NK-92 (cell line): ENCODE measurements around the gene GNAS-AS1.

Source experiments
- DNase-seq: peaks from one replicate; lab custom pipeline; 2025; ENCODE audit not compliant: unreplicated experiment; lab: John Stamatoyannopoulos, UW

Gene GNAS-AS1

DNA sequence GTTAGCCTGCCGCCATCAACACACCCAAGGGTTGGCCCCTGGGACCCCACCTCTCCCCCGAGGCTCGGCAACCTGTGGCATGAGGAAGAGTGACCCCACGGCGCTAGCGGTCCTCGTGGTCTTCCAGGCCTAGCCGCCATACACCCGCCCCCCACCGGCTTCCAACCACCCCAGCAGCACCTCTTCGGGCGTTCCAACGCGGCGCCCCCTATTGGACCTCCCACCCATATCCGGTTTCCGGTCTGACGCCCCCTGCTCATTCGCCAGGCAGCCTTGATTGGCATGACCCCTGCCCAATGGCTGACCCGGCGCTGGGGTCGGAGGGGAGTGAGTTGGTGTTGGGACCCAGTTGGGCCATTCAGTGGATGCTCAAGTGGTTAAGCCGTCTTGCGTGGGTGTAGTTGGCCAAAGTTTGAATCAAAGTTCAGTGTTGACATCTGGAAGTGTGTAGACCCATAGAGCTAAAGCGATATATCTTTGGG, at the start of gene GNAS-AS1:
GNAS-AS1 (minus strand) TSS at position 210 of the 482 bp plus-strand sequence.
- no peak for DNase-seq

DNA sequence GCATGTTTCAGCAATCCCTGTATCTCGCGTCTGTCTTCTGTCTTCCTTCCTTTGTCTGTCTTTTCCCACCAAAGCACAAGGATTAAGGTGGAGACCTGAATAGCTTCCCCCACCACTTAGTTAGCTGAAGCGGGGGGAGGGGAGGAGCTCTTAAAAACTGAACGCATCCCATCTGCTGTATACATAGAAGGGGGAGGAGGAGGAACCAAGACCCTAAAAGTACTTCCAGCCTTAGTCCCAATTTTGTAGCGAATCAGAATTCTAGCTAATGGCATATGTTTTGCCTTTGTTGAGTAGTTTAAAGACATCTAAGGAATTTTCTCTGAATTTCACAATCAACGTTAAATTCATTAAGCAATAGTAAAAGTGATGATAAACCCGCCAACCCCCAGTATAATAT, 49.7 kb upstream of the GNAS-AS1 start:
- no peak for DNase-seq

- no peak for DNase-seq
These were observed 48.8 kb upstream of the GNAS-AS1 start for GRCh38 chr20:58899512-58899911.

DNA sequence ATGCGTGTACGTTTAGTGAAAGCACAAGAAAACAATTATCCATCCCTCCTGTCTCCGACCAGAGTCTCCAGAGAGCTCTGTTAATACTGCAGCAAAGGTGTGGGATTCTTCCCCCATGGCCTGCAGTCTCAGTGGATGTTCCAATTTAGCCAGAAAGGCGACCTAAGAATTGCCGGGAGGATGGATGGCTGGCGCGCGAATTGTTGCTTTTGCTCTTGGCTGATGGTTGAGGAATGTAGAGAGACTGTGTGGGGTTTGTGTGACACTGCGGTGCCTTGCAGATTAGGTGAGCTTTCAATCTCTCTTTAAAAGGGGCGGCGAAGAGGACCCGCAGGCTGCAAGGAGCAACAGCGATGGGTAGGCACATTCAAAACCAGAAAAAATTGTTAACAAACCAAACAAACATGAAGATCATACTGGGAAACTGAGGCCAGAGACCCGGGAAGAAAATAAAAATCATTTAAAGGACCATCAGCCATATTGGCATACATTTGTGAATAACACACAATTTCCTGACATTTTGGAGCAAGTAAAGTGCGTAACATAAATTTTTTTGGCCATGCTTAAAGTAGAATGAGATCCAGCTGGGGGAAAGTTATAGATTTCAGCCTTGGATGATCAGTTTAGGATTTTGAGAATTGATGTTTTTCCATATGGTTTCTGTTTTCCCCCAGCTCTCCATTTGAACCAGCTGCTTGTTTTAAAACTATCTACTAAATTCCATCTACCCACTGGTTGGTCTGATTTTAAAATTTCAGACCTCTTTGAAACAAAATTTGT, 48.1 kb upstream of the GNAS-AS1 start:
- DNase-seq: no peak

DNA sequence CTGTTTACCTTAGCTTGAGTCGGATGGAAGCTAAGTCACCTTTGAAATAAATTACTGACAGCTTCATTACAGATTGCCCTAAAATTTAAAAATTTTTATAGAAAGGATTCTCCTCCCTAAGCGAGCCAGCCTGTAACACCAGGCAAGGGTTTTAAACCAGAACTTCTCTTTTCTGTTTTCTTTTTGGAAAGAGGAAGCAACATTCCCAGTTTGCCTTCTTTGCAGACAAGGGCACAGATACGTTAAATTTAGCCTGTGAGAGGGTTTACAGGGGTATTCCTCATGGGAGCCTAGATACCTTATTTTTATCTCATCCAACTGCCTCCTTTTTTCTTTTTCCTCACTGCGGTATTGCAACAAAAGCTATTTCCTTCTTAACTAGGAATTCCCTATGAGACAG, 46.8 kb upstream of the GNAS-AS1 start:
- DNase-seq: no peak

DNA sequence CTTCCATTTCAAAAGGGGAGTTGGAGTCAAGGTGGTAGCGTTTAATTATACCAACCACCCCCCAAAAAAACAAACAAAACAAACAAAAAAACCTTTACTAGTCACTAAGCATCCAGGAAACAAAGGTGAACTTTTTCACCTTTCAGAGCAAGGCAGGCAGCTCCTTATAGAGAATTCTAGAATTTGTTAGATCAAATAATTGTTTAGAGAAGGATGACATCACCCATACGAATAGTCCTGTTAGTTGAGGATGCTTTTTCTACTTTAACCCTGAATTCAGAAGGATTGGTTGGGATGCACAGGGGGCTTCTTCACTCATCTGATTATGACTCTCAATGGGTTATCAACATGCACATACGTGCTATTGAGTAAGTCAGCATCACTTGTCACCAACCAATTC, 46.1 kb upstream of the GNAS-AS1 start:
- DNase-seq: no peak

- no peak for DNase-seq
These were observed 44.9 kb upstream of the GNAS-AS1 start for GRCh38 chr20:58895448-58896180.

- no peak for DNase-seq
These were observed 44.1 kb upstream of the GNAS-AS1 start for GRCh38 chr20:58894652-58895447.

DNA sequence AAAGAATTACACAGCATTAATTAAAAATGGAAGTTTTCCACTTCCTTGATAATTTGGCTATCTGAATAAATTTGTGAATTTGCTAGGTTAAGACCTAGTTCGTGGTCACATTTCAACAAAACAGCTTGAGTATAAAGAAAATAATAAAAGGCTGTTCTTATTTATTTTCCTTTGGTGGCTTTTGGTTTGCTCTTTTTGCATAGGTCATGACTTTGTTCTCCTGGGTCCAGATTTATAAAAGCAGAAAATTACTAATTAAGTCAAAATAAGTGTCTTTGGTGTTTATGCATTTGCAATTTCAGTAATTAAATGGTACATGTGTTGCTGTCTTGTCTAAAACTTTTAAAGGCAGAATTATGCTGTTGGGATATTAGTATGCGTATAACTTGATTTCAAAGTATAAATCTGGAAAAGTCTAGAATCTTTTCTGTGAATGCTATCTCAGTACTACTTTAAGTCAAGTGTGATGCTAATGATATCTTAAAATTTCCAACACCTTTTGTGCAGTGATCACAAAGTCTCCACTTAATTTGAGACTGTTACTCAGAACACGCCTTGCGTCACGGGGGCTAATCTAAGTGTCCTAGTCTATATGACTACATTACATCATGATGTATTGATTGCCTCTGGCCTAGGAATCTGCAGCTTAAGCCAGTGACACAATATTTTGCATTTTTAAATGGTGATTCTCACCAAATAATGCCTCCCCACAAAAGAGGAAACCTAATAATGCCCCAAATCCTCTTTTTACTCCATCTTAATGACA, 42.8 kb upstream of the GNAS-AS1 start:
- DNase-seq: no peak

- no peak for DNase-seq
These were observed 42.2 kb upstream of the GNAS-AS1 start for GRCh38 chr20:58892932-58893224.

DNA sequence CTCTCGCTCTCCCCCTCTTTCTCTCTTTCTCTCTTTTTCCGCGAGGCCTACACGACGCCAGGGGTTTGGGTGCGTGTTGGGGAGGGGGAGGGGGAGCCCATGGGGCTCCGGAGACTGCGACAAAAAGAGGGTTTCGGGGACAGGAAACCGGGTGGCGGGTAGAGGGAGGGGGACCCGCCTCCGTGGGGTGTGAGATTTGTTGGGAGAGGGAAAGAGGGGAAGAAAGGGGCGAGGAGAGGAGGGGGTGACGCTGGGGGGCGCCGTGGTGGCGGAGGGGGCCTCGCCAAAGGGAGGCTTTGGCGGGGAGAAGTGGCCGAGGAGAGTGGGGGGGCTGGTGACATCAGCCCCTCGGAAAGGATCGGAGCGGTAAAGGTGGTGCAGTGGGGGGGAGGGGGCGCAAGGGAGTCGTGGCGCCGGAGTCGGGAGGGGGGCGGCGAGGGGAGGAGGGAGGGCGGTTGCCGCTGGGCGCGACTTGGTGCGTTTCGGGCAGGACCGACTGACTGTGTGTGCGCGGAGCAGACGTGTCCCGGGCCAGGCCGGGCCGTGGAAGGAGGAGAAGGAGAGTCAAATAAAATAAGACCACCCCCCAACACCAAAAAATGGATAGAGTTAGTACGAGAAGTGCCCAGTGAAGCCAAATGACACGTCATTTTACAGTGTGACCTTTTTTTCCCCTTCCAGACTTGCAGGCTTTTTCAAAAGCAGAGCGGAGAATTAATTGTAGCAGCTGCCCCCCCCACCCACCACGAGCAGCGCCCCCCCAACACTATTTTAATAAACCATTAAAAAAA, 41.6 kb upstream of the GNAS-AS1 start:
- DNase-seq: no peak

GRCh38 chr20:58891718-58892140, 41.0 kb upstream of the GNAS-AS1 start:
- no peak for DNase-seq

- DNase-seq: no peak
These were observed 40.5 kb upstream of the GNAS-AS1 start for GRCh38 chr20:58891086-58891717.

- DNase-seq: no peak
These were observed 39.9 kb upstream of the GNAS-AS1 start for GRCh38 chr20:58890518-58891085.

DNA sequence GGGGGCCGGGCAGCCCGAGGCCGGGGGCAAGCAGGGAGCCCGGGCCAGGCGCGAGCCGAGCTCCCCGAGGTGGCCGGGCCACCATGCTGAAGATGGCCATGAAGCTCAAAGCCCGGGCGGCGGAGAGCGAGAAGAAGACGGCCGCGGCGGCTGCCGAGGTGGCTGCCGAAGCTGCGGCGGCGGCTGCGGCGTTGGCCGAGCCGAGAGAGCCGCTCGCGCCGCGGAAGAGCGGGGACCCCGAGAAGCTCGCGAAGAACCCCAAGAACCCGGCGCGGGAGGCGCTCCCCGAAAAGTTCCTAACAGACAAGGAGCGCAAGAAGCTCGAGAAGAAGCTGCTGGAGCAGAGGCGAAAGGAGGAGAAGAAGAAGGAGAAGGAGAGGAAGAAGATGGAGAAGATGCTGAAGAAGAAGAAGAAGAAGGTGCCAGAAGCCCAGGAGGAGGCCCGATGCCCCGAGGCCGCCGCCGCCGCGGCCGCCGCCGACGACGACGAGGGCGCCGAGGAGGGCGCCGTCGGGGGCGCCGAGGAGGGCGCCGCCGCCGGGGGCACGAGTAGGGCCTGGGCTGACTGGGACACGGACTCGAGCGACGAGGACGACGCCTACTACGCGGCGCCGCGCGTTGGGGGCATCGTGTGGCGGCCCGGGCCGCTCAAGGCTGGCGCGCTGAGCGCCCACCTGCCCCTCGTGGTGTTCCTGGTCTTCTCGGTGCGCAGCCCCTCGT, 39.3 kb upstream of the GNAS-AS1 start:
- DNase-seq: no peak

DNA sequence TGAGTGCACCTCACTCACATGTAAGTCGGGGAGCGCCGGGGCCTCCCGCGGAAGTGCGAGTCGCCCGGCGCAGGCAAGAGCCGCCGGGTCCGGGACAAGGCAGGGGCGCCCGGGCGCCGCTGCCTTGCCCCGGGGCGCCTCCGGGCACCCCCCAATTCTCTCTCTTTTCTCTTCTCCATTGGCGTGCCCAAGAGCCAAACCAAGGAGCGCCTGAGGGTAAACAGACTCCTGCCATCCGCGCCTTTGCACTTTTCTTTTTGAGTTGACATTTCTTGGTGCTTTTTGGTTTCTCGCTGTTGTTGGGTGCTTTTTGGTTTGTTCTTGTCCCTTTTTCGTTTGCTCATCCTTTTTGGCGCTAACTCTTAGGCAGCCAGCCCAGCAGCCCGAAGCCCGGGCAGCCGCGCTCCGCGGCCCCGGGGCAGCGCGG, 38.6 kb upstream of the GNAS-AS1 start:
- DNase-seq: no peak

DNA sequence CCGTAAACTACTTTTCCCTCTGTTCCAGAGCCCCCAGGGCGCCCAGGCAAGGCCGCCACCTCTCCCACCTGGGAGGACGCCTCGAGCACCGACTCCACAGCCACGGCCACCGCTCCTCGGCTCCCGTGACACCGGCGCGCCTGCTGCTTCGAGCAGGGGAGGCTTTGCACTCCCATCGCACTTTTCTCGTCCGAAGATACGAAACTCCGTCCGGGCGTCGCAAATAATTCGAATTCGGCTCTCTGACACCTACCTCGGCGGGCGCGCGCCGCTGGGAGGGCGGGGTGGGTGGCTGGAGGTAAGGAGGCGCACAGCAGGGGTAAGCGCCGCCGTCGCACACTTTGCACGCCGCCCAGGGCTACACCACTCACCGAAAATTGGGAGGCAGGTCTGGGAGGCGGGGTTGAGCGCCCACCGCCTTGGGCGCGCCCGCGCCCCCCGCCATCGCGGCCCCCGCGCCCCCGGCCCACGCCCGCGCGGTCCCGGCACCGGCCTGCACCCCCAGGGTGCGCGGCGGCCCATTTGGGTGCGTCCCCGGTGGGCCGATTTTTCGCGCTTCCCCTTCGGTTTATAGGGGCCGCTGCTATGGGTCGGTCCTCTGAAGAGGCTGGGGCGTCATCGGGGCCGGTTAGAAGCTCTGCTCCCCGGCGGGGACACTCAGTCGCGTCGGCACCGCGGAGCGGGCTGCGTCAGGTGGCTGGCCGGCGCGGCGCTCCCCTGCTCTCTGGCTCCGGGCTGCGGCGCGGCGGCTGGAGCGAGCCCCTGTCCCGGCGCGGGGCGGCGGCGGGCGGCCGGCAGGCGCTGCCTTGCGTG, 38.0 kb upstream of the GNAS-AS1 start:
- no peak for DNase-seq

DNA sequence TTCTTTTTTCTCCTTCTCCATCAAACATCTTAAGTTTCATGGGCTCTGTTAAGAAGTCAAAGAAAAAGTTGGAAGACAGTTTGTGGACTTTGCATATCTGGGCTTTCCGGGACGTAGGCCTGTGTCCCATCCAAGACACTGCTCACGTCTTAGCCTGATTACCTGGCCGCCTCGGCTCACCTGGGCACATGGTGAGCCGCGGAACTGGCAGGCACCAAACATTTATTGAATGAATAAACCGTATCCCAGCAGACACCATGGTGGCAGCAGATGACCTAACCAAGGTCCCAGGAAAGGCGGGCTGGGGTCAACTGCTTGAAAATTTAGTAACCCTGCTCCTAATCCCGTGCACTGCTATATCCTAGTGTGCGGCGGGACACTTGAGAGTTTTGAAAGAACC, 37.4 kb upstream of the GNAS-AS1 start:
- DNase-seq: no peak
